Hepatocyte (in vitro differentiated cells): ENCODE measurements around the gene PLEKHA4.

Experiments
- CTCF ChIP-seq: fragments of 200-600 bp; sonication (generic); IDR thresholded peaks from 2 replicates; pipeline ENCODE4 v1.5.1; 2016; ENCODE audit warnings: antibody characterized with exemption, mild to moderate bottlenecking; ENCODE audit not compliant: poor library complexity
- EZH2 ChIP-seq: fragments of 200-600 bp; sonication (generic); IDR thresholded peaks from 2 replicates; pipeline ENCODE4 v1.6.1; 2016; ENCODE audit warnings: antibody characterized with exemption, mild to moderate bottlenecking, borderline replicate concordance
- EZH2phosphoT487 ChIP-seq: fragments of 200-600 bp; sonication (generic); IDR thresholded peaks from one replicate; pipeline ENCODE4 v1.6.1; 2018; ENCODE audit warnings: antibody characterized with exemption, mild to moderate bottlenecking, low read depth, moderate library complexity; ENCODE audit not compliant: unreplicated experiment, severe bottlenecking

- no peak for TF ChIP-seq CTCF
- no peak for TF ChIP-seq EZH2
- no peak for TF ChIP-seq EZH2phosphoT487
Measured at GRCh38 chr19:48906324-48906723, 37.9 kb upstream of the PLEKHA4 start.
